CD8-positive, alpha-beta memory T cell (primary cell): ENCODE results near the gene IQCM. TPM values are rescaled to one million over a fixed set of nuclear protein-coding genes. Genes with fewer than 3 reads are reported as not detected.

Experiments used
- CTCF ChIA-PET: fragments of 350-600 bp; sonication (Branson Sonifier 250); formaldehyde crosslinking; loops from one replicate; lab custom pipeline; 2021; ENCODE audit warnings: antibody characterized with exemption; lab: Charles Lee
- POLR2A ChIA-PET: fragments of 350-600 bp; sonication (Branson Sonifier 250); formaldehyde crosslinking; loops from one replicate; lab custom pipeline; 2021; ENCODE audit warnings: antibody characterized with exemption; lab: Charles Lee
- DNase-seq, 5 donors: peaks; one replicate each; pipeline versions ENCODE4 v3.0.0 to v3.0.0-alpha.2; 2020 to 2022; ENCODE audit warnings: mixed read lengths in 1 of 5
- H3K27ac ChIP-seq: one replicate; pipeline ENCODE4 v1.7.0; 2013; ENCODE audit warnings: low read depth, mild to moderate bottlenecking, low read length, moderate library complexity
- H3K27me3 ChIP-seq: 2 replicates; pipeline ENCODE4 v1.7.0; 2013; ENCODE audit warnings: low read length, mild to moderate bottlenecking; ENCODE audit not compliant: insufficient read depth, poor library complexity, severe bottlenecking
- H3K36me3 ChIP-seq: 2 replicates; pipeline ENCODE4 v1.7.0; 2013; ENCODE audit warnings: mild to moderate bottlenecking, low read length, moderate library complexity; ENCODE audit not compliant: insufficient read depth
- H3K4me1 ChIP-seq: 2 replicates; pipeline ENCODE4 v1.7.0; 2013; ENCODE audit warnings: mild to moderate bottlenecking, low read length, moderate library complexity; ENCODE audit not compliant: insufficient read depth
- H3K4me3 ChIP-seq: 2 replicates; pipeline ENCODE4 v1.7.0; 2013; ENCODE audit warnings: mild to moderate bottlenecking, low read length
- H3K9me3 ChIP-seq: 2 replicates; pipeline ENCODE4 v1.7.0; 2013; ENCODE audit warnings: mild to moderate bottlenecking, low read length
- H3K27ac Mint-ChIP-seq, 8 donors: one replicate each; pipeline ENCODE4 v1.8.0; 2020 to 2021; ENCODE audit warnings: mixed read lengths in 8 of 8, mild to moderate bottlenecking in 6 of 8, inconsistent platforms in 3 of 8, moderate library complexity in 3 of 8
- H3K27me3 Mint-ChIP-seq, 2 donors: one replicate each; pipeline ENCODE4 v1.8.0; 2020 to 2021; ENCODE audit warnings: mixed read lengths in 2 of 2, mild to moderate bottlenecking in 1 of 2, moderate library complexity in 1 of 2
- H3K36me3 Mint-ChIP-seq, 3 donors: one replicate each; pipeline ENCODE4 v1.8.0; 2020 to 2021; ENCODE audit warnings: mixed read lengths in 3 of 3, inconsistent platforms in 1 of 3, mild to moderate bottlenecking in 1 of 3
- H3K4me1 Mint-ChIP-seq, 3 donors: one replicate each; pipeline ENCODE4 v1.8.0; 2020 to 2021; ENCODE audit warnings: mixed read lengths in 3 of 3, inconsistent platforms in 1 of 3, mild to moderate bottlenecking in 1 of 3
- H3K4me3 Mint-ChIP-seq, 7 donors: one replicate each; pipeline ENCODE4 v1.8.0; 2020 to 2021; ENCODE audit warnings: mixed read lengths in 7 of 7, mild to moderate bottlenecking in 6 of 7, moderate library complexity in 4 of 7, inconsistent platforms in 2 of 7
- H3K9me3 Mint-ChIP-seq, 5 donors: one replicate each; pipeline ENCODE4 v1.8.0; 2020 to 2022; ENCODE audit warnings: mixed read lengths in 5 of 5, mild to moderate bottlenecking in 3 of 5, moderate library complexity in 2 of 5, inconsistent platforms in 1 of 5
- polyA plus RNA-seq: library from polyadenylated mRNA; unstranded; fragments of 300-500 nt; fragmentation: Illumina TruSeq; gene quantifications from one replicate; pipeline ENCODE4 v1.2.3, GENCODE V29; 2021
- total RNA-seq, 2 experiments: library from RNA; stranded (reverse); gene quantifications; one replicate each; pipeline ENCODE4 v1.2.3, GENCODE V29; 2021

Gene IQCM
- total and polyA plus RNA-seq, 3 experiments from 2014 or later: not detected

GRCh38 chr4:149741186-149741831 is 74.3 kb downstream of the IQCM start:
- no peak overlapping the region for H3K4me3 ChIP-seq
- no peak overlapping the region for H3K27ac ChIP-seq
- H3K36me3 ChIP-seq: no peaks in the 10 kb centered on the region
- DNase-seq: no peak
- H3K9me3 Mint-ChIP-seq: peaks cover 0 to 4% (median 0%) of the 10 kb centered on the region in 5 donors
- H3K27me3 Mint-ChIP-seq: no peaks in the 10 kb centered on the region
- no peaks in the 10 kb centered on the region for H3K27me3 ChIP-seq
- ChIA-PET CTCF (no interaction called here), POLR2A (no interaction called here)
- no peaks in the 10 kb centered on the region for H3K36me3 Mint-ChIP-seq
- no peaks in the 10 kb centered on the region for H3K9me3 ChIP-seq
- no peak overlapping the region for H3K27ac Mint-ChIP-seq
- no peak overlapping the region for H3K4me3 Mint-ChIP-seq
- no peaks in the 10 kb centered on the region for H3K4me1 Mint-ChIP-seq
- no peaks in the 10 kb centered on the region for H3K4me1 ChIP-seq

- no peaks in the 10 kb centered on the region for H3K9me3 ChIP-seq
- Mint-ChIP-seq H3K27ac (no peak overlapping the region), H3K27me3 (no peaks in the 10 kb centered on the region), H3K4me1 (no peaks in the 10 kb centered on the region), H3K36me3 (no peaks in the 10 kb centered on the region), H3K9me3 (peaks cover 0 to 4% (median 2%) of the 10 kb centered on the region in 5 donors), H3K4me3 (no peak overlapping the region)
- POLR2A ChIA-PET: no interaction called here
- H3K36me3 ChIP-seq: no peaks in the 10 kb centered on the region
- CTCF ChIA-PET: no interaction called here
- H3K4me3 ChIP-seq: no peak overlapping the region
- no peak overlapping the region for H3K27ac ChIP-seq
- no peak for DNase-seq
- no peaks in the 10 kb centered on the region for H3K27me3 ChIP-seq
- no peaks in the 10 kb centered on the region for H3K4me1 ChIP-seq
These were observed 77.5 kb downstream of the IQCM start for GRCh38 chr4:149738156-149738555.

- POLR2A ChIA-PET: no interaction called here
- Mint-ChIP-seq H3K9me3 (peaks cover 0 to 6% (median 4%) of the 10 kb centered on the region in 5 donors), H3K27ac (no peak overlapping the region), H3K4me1 (no peaks in the 10 kb centered on the region), H3K4me3 (no peak overlapping the region), H3K27me3 (no peaks in the 10 kb centered on the region), H3K36me3 (no peaks in the 10 kb centered on the region)
- Histone ChIP-seq H3K9me3 (no peaks in the 10 kb centered on the region), H3K4me1 (no peaks in the 10 kb centered on the region), H3K4me3 (no peak overlapping the region), H3K27ac (no peak overlapping the region), H3K27me3 (no peaks in the 10 kb centered on the region), H3K36me3 (no peaks in the 10 kb centered on the region)
- CTCF ChIA-PET: no interaction called here
- DNase-seq: no peak
These were observed 79.8 kb downstream of the IQCM start for GRCh38 chr4:149735796-149736195.

GRCh38 chr4:149728444-149728843 is 87.2 kb downstream of the IQCM start:
- Histone ChIP-seq H3K36me3 (no peaks in the 10 kb centered on the region), H3K27me3 (no peaks in the 10 kb centered on the region), H3K4me3 (no peak overlapping the region), H3K4me1 (no peaks in the 10 kb centered on the region), H3K27ac (no peak overlapping the region), H3K9me3 (no peaks in the 10 kb centered on the region)
- H3K27me3 Mint-ChIP-seq: no peaks in the 10 kb centered on the region
- no peak overlapping the region for H3K27ac Mint-ChIP-seq
- ChIA-PET POLR2A (no interaction called here), CTCF (no interaction called here)
- no peak overlapping the region for H3K4me3 Mint-ChIP-seq
- H3K9me3 Mint-ChIP-seq: peaks cover 0 to 6% (median 0%) of the 10 kb centered on the region in 5 donors
- no peaks in the 10 kb centered on the region for H3K4me1 Mint-ChIP-seq
- H3K36me3 Mint-ChIP-seq: no peaks in the 10 kb centered on the region
- DNase-seq: no peak

DNA sequence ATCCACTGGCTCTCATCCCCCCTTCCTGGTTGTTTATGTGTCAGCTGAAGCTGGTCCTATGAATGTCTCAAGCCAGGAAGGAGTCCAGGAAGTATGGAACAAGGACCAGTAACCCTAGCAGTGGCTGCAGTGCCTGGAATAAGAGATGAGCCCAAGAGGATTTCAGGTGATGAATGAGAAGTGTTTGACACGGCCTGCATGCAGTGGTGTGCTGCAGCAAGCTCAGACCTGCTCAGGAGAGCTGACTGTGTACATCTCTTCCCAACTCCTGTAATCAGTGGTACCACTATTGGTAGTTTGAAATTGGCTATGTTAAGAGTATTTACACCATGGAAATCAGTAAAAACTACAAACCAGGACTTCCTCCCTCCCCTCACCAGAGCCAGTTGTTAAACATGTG is 88.0 kb downstream of the IQCM start:
- Histone ChIP-seq H3K36me3 (no peaks in the 10 kb centered on the region), H3K4me1 (no peaks in the 10 kb centered on the region), H3K27me3 (no peaks in the 10 kb centered on the region), H3K4me3 (no peak overlapping the region), H3K27ac (no peak overlapping the region), H3K9me3 (no peaks in the 10 kb centered on the region)
- peaks cover 0 to 6% (median 0%) of the 10 kb centered on the region in 5 donors for H3K9me3 Mint-ChIP-seq
- DNase-seq: no peak
- H3K36me3 Mint-ChIP-seq: no peaks in the 10 kb centered on the region
- H3K27ac Mint-ChIP-seq: no peak overlapping the region
- H3K4me1 Mint-ChIP-seq: no peaks in the 10 kb centered on the region
- ChIA-PET CTCF (no interaction called here), POLR2A (no interaction called here)
- no peak overlapping the region for H3K4me3 Mint-ChIP-seq
- no peaks in the 10 kb centered on the region for H3K27me3 Mint-ChIP-seq

DNA sequence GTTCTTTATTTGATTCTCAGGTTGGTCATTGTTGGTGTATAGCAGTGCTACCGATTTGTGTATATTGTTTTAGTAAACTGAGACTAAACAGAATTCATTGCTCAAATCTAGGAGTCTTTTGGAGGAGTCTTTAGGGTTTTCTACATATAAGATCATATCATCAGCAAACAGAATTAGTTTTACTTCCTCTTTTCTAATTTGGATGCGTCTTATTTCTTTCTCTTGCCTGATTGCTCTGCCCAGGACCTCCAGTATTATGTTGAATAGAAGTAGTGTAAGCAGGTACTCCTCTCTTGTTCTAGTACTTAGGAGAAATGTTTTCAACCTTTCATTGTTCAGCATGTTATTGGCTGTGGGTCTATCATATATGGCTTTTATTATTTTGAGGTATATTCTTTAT is 92.6 kb downstream of the IQCM start:
- no peak overlapping the region for H3K4me3 ChIP-seq
- H3K4me1 ChIP-seq: no peaks in the 10 kb centered on the region
- Mint-ChIP-seq H3K4me3 (no peak overlapping the region), H3K27me3 (no peaks in the 10 kb centered on the region), H3K9me3 (peaks cover 0 to 4% (median 0%) of the 10 kb centered on the region in 5 donors), H3K36me3 (no peaks in the 10 kb centered on the region), H3K27ac (no peak overlapping the region), H3K4me1 (no peaks in the 10 kb centered on the region)
- H3K36me3 ChIP-seq: no peaks in the 10 kb centered on the region
- no peak overlapping the region for H3K27ac ChIP-seq
- H3K27me3 ChIP-seq: no peaks in the 10 kb centered on the region
- ChIA-PET CTCF (no interaction called here), POLR2A (no interaction called here)
- no peaks in the 10 kb centered on the region for H3K9me3 ChIP-seq
- DNase-seq: no peak

DNA sequence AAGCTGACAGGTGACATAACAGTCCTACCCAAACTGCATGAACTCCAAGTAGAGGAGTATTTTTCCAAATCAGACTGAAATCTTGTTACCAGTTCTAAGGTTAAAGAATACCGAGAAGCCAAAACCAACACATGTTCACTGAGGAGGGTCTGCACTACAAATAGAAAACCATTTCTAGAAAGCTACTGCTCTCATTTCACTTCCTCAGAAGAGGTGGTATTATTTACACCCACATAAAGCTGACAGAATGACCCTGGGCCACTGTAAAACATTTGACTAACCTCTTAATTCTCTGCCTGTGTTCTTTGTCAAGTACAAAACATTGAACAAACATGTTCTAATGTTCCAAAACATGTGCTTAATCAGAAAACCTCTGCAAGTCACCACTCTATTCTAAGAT is 95.8 kb downstream of the IQCM start:
- ChIA-PET CTCF (no interaction called here), POLR2A (no interaction called here)
- no peaks in the 10 kb centered on the region for H3K27me3 ChIP-seq
- H3K27ac ChIP-seq: no peak overlapping the region
- H3K9me3 Mint-ChIP-seq: peaks cover 0 to 4% (median 0%) of the 10 kb centered on the region in 5 donors
- no peaks in the 10 kb centered on the region for H3K4me1 Mint-ChIP-seq
- no peaks in the 10 kb centered on the region for H3K36me3 Mint-ChIP-seq
- no peak overlapping the region for H3K4me3 Mint-ChIP-seq
- no peak overlapping the region for H3K4me3 ChIP-seq
- no peak for DNase-seq
- H3K36me3 ChIP-seq: no peaks in the 10 kb centered on the region
- H3K4me1 ChIP-seq: no peaks in the 10 kb centered on the region
- H3K27ac Mint-ChIP-seq: no peak overlapping the region
- H3K9me3 ChIP-seq: no peaks in the 10 kb centered on the region
- H3K27me3 Mint-ChIP-seq: no peaks in the 10 kb centered on the region

- no peaks in the 10 kb centered on the region for H3K27me3 Mint-ChIP-seq
- ChIA-PET CTCF (no interaction called here), POLR2A (no interaction called here)
- H3K4me3 Mint-ChIP-seq: no peak overlapping the region
- DNase-seq: no peak
- no peaks in the 10 kb centered on the region for H3K27me3 ChIP-seq
- no peaks in the 10 kb centered on the region for H3K36me3 ChIP-seq
- peaks cover 0 to 4% (median 0%) of the 10 kb centered on the region in 5 donors for H3K9me3 Mint-ChIP-seq
- no peaks in the 10 kb centered on the region for H3K4me1 ChIP-seq
- H3K36me3 Mint-ChIP-seq: no peaks in the 10 kb centered on the region
- H3K9me3 ChIP-seq: no peaks in the 10 kb centered on the region
- no peak overlapping the region for H3K4me3 ChIP-seq
- H3K4me1 Mint-ChIP-seq: no peaks in the 10 kb centered on the region
- no peak overlapping the region for H3K27ac ChIP-seq
- no peak overlapping the region for H3K27ac Mint-ChIP-seq
These were observed 96.3 kb downstream of the IQCM start for GRCh38 chr4:149719357-149719756.
